NOMO-1 (cell line): Measurements from ENCODE around the gene CLDN3.
A peak's percentile ranks its signal among the peaks of the same experiment; 100 is the strongest.

ENCODE experiments used
- DNase-seq, 2 experiments: peaks; one replicate each; lab custom pipeline; 2025; ENCODE audit not compliant: unreplicated experiment in 2 of 2; lab: John Stamatoyannopoulos, UW

CLDN3 gene

GRCh38 chr7:73773700-73774517, 3.8 kb upstream of the CLDN3 start:
- DNase-seq = no peak

- no peak for DNase-seq
These were observed 995 bp upstream of the CLDN3 start for GRCh38 chr7:73770860-73771670.

- DNase-seq = no peak
These were observed 529 bp downstream of the CLDN3 start for GRCh38 chr7:73769481-73770001.

- no peak for DNase-seq
These were observed 1.2 kb downstream of the CLDN3 start for GRCh38 chr7:73768641-73769480.

GRCh38 chr7:73766556-73767229, 3.4 kb downstream of the CLDN3 start:
- no peak for DNase-seq

- no peak for DNase-seq
These were observed 7.4 kb downstream of the CLDN3 start for GRCh38 chr7:73762659-73762999.

GRCh38 chr7:73761854-73762658, 8.0 kb downstream of the CLDN3 start:
- DNase-seq = no peak

- no peak for DNase-seq
These were observed 11.4 kb downstream of the CLDN3 start for GRCh38 chr7:73758581-73759138.

GRCh38 chr7:73749931-73750776, 19.9 kb downstream of the CLDN3 start:
- peak; percentile 93 to 98 for DNase-seq

GRCh38 chr7:73746378-73746777, 23.7 kb downstream of the CLDN3 start:
- no peak for DNase-seq

- no peak for DNase-seq
These were observed 27.1 kb downstream of the CLDN3 start for GRCh38 chr7:73742753-73743641.

GRCh38 chr7:73742338-73742752, 27.7 kb downstream of the CLDN3 start:
- DNase-seq = no peak

- no peak for DNase-seq
These were observed 28.5 kb downstream of the CLDN3 start for GRCh38 chr7:73741600-73741999.

- DNase-seq = no peak
These were observed 29.3 kb downstream of the CLDN3 start for GRCh38 chr7:73740771-73741170.

GRCh38 chr7:73740212-73740611, 29.9 kb downstream of the CLDN3 start:
- DNase-seq = no peak

GRCh38 chr7:73739387-73739767, 30.7 kb downstream of the CLDN3 start:
- DNase-seq = no peak

GRCh38 chr7:73738612-73739386, 31.3 kb downstream of the CLDN3 start, which contains the start of gene ABHD11:
TSS of gene ABHD11 (minus strand) at chr7:73738802. CDS start at chr7:73738770, 32 bp downstream.
- DNase-seq = peak; percentile 97 to 99
